Measurements from ENCODE around the gene GNB1.

- TF ChIP-seq POLR2AphosphoS5 (IDR thresholded peaks at IDR 0.05; ENCODE audit: low read length) (no peak), CTCF (IDR thresholded peaks at IDR 0.05 in 2 of 3, conservative IDR thresholded peaks at IDR 0.05 in 1 of 3; ENCODE audit: control insufficient read depth in 2 of 3, extremely low read depth in 1 of 3, insufficient read depth in 1 of 3, low read depth in 3 of 3, low read length in 3 of 3) (no peak), NR2C2 (IDR thresholded peaks at IDR 0.05; ENCODE audit: borderline replicate concordance, control insufficient read depth, insufficient read length, low read depth) (no peak), ZZZ3 (IDR thresholded peaks at IDR 0.05; ENCODE audit: control insufficient read depth, insufficient read length, low read depth) (no peak), NFYA (IDR thresholded peaks at IDR 0.05; ENCODE audit: borderline replicate concordance, low read depth, low read length) (no peak)
These were observed 7.5 kb upstream of the GNB1 start for GRCh38 chr1:1898246-1898933.

Measured in GM12878 (cell line).